C1 segment of cervical spinal cord (tissue), 14 donors: Measurements from ENCODE around the gene CERS6.
A peak's percentile ranks its signal among the peaks of the same experiment; 100 is the strongest.
"Not testable (repeated sequence)": the region's sequence is repeated elsewhere in the genome, so short reads cannot be mapped to it uniquely, and the experiment has no call there.

ENCODE experiments used
- DNase-seq, 14 donors: peaks; one replicate each; lab custom pipeline; 2025; lab: John Stamatoyannopoulos, UW

The CERS6 gene, protein sequence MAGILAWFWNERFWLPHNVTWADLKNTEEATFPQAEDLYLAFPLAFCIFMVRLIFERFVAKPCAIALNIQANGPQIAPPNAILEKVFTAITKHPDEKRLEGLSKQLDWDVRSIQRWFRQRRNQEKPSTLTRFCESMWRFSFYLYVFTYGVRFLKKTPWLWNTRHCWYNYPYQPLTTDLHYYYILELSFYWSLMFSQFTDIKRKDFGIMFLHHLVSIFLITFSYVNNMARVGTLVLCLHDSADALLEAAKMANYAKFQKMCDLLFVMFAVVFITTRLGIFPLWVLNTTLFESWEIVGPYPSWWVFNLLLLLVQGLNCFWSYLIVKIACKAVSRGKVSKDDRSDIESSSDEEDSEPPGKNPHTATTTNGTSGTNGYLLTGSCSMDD

GRCh38 chr2:168455645-168456520 lies at the start of gene CERS6:
Gene CERS6, plus strand, starts transcription at chr2:168456272. Its CDS starts 177 bp downstream, at chr2:168456449.
- peak; percentile 38 to 93 (median 82) for DNase-seq

DNA sequence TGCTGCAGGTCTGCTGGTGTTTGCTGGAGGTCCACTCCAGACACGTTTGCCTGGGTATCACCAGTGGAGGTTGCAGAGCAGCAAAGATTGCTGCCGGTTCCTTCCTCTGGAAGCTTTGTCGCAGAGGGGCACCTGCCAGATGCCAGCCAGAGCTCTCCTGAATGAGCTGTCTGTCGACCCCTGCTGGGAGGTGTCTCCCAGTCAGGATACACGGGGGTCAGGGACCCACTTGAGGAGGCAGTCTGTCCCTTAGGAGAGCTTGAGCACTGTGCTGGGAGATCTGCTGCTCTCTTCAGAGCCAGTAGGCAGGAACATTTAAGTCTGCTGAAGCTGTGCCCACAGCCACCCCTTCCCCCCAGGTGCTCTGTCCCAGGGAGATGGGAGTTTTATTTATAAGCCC lies 43.8 kb upstream of the CERS6 start:
- DNase-seq: not testable (repeated sequence)

DNA sequence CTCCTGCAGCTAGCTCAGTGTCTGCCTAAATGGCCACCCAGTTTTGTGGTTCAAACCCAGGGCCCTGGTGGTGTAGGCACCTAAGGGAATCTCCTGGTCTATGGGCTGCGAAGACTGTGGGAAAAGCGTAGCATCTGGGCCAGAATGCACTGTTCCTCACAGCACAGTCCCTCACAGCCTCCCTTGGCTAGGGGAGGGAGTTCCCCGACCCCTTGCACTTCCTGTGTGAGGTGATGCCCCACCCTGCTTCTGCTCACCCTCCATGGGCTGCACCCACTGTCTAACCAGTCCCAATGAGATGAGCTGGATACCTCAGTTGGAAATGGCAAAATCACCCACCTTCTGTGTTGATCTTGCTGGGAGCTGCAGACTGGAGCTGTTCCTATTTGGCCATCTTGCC lies 43.0 kb upstream of the CERS6 start:
- DNase-seq: not testable (repeated sequence)

GRCh38 chr2:168416555-168416954 lies 39.5 kb upstream of the CERS6 start:
- DNase-seq: no peak

- DNase-seq: no peak
Measured at GRCh38 chr2:168422584-168422983, 33.5 kb upstream of the CERS6 start.

DNA sequence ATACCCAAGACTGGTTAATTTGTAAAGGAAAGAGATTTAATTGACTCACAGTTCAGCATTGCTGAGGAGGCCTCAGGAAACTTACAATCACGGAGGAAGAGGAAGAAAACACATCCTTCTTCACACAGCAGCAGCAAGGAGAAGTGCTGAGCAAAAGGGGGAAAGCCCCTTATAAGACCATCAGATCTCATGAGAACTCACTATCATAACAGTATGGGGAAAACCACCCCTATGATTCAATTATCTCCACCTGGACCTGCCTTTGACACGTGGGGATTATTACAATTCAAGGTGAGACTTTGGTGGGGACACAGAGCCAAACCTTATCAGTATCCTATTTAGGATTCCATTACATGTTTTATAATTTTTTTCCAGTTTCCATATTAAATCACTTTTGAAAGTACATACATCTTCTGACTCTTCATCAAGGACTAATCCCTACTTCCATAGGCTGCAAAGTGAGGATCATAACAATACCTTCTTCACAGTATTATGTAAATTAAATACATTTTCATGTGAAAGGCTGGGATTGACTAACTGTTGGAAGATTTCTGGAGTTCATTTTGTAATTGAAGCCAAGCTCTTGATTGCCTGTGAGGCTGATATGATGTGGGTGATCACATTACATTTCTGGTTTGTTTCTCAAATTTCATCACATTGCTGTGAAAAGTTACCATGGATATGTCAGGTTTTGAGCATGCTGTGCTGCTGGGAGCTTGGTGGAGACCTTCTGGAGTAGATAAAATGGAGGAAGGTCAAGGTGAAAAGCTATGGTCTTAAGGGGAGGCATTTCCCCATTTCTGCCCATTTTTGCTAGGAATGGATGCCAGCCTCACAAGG lies 31.7 kb upstream of the CERS6 start:
- DNase-seq: no peak

GRCh38 chr2:168424971-168425370 lies 31.1 kb upstream of the CERS6 start:
- DNase-seq: no peak

DNA sequence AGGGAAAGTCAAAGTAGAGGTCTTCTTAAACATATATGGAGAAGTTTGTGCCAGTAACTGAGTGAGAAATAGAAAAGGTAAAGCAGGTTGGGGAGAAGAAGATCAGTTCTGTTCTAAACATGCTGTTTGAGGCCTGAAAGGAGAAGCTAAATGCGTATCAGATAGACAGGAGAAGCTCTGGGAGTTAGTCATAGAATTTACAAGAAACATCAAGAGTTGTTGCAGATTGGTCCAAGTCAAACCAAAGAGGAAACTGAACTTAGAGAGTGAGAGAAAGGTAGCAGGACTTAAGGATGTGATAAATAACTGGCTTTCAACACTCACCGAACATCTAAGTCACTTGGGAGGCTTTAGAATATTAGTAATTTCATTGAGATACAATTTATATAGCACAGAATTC lies 29.2 kb upstream of the CERS6 start:
- DNase-seq: no peak

DNA sequence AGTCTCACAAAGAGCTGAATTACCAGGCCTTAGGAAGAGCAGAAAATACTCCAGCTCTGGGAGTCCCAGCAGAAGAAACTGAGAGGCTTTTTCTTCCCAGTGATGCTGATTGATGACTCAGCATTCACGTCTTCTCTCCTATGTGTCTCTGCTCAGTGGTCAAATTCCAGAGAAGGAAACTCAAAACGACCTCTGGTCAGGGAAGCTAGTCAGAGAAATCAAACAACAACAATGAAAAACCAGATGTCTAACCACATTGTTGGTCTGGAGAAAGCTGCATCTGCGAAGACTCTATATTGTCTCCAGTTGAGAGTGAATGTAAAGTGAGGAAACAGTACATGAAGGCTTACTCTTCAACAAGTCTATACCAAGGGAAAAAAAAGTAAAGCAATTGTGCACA lies 28.6 kb upstream of the CERS6 start:
- no peak for DNase-seq

DNA sequence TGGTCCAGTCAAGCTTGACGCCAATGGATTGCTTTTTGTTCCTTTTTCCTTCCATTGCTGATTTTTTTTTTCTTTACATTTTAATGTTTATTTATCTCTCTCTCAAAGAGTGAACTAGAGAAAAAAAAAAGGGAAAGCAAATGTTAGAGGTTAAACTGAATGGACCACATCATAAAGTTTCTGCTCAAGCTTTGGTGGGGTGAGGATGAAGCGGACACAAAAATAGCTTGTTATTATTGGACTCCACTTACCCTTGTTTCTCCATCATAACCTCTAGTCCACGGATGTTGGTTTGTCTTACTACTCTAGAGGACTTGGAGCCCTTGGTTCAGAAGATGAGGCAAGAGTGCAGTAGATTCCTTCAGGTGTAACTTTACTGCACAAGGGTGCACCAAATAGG lies 27.6 kb upstream of the CERS6 start:
- DNase-seq: no peak

- no peak for DNase-seq
Measured at GRCh38 chr2:168429988-168430387, 26.1 kb upstream of the CERS6 start.

DNA sequence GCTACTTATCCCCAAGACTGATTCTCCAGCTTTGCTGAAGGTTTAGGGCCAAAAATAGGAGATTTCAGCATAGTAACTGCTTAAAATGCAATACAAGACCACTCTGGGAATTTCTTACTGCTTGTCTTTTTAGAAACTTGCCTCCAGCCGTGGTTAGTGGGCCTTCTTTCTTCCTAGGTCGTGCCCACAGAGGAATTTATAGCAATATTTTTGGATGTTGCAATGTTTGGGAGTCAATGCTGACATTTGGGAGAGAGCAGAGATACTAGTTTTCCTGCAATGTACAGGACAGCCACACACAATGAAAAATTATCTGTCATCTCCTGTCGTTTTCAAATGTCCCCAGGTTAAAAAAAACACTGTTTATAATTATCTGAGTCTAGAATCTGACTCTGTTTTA lies 25.6 kb upstream of the CERS6 start:
- DNase-seq: no peak

DNA sequence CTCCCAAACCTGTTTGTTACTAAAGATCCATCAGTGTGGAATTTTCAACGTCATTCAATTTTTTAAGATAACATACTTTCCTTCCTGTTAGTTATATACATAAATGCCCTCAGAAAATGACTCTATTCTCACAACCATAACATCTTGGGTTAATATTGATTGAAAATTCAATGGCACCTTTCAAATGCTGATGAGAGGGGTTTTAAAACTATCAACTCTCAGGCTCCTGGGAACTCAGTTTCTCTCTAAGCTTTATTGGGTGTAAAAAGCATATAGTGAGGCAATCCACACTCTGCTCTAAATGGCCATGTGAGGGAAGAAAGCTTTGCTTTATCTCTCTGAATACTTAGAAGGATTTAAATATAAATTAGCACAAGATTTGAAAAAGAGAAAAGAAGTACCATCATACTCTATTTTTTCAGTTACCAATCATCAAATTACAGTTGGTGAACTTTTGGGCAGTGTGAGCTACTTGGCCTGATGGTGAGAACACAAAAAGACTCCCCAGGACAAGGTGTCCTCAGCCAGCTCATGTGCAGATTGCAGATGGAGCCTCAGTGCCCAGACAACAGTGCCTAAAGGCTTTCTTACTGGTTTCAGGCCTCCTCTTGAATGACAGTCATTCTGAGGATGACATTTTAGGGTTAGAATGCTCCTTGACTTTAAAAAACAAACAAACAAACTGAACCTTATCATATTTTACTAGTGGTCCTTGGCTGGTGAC lies 24.6 kb upstream of the CERS6 start:
- peak in 1 of 14 donors; percentile 44 for DNase-seq

GRCh38 chr2:168432100-168432499 lies 24.0 kb upstream of the CERS6 start:
- DNase-seq: no peak

DNA sequence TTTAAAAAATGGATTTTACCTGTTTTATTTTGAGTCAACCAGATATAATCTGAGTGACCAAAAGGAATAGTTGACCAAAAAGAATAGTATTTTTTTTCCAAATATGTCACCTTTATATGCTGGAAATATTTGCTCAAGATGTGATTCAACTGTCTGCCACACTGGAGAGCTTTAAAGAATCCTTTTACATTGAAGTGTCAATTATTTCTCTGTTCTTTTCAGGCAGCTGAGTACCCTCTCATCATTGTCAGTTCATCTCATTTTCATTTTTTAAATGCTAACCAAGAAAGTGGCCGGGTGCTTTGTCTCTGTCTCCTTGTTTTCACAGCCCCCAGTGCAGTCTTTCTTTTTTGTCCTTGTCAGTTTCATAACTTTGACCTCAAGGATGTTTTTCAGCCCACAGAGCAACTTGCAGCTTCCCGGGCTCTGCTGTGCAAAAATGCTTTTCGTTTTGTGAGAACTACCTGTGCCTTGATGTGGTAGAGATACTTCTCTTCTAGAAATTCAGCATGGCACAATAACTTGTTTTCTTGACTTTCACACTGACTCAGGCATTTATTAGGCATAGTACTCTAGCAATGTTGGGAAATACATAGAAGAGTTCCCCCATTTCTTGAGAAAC lies 23.4 kb upstream of the CERS6 start:
- no peak for DNase-seq

DNA sequence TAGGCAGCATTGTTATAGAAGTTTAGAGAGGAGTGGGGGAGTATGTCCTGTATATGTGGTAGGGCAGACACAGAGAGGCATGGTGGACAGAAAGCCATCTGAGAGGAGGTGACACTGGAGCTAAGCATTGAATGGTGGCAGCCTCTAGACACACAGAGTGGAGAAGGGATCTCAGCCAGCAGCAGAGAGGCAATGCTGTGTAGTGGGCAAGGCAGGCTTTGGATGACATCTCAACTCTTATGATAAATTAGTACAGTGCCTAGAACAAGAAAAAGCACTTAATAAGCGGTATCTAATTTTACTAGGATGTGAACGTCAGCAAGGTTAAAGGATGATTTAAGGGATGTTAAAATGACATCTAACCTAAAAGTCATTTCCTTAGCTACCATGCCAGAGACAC lies 22.5 kb upstream of the CERS6 start:
- DNase-seq: no peak

GRCh38 chr2:168434146-168434545 lies 21.9 kb upstream of the CERS6 start:
- peak in 1 of 14 donors; percentile 53 for DNase-seq

DNA sequence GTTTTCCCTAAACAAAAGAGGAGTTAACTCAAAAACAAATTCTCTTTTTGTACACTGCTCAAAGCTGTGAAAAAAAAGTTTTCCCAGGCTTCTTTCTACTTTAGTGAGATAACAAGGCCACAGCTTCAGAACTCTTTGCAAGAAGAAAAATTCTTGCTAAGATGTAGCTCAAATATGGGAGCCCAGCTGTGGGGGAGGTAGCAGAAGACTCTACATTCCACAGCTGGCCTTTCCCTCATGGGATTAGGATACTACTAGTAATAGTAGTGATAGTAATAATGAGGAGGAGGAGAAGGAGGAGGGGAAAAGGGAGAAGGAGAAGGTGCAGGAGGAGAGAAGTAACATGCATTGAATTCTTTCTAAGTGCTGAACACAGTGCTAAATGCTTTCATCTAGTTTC lies 19.2 kb upstream of the CERS6 start:
- no peak for DNase-seq

- no peak for DNase-seq
Measured at GRCh38 chr2:168438553-168438952, 17.5 kb upstream of the CERS6 start.

DNA sequence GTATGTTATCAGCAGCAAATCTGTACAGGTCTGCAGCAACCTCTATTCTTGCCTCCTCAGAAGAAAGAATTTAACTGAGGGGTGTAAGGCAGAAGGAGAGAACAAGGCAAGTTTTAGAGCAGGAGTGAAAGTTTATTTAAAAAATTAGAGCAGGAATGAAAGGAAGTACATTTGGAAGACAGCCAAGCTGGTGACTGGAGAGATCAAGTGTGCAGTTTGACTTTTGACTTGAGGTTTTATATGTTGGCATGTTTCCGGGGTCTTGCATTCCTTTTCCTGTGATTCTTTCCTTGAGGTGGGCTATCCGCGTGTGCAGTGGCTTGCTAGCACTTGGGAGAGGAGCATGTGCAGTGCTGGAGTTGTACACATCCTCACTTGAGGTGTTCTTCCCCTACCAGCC lies 16.5 kb upstream of the CERS6 start:
- no peak for DNase-seq
